Activated CD4-positive, CD25-positive, alpha-beta regulatory T cell treated with anti-CD3 and anti-CD28 coated beads, Interleukin-2, amount 50 U/mL, for 24 hours (primary cell): ENCODE measurements around the gene SFT2D3.

Experiments used
- ATAC-seq, 2 donors: fragments of 150-1000 bp; cut with Tn5 transposase; one replicate each; pipeline ENCODE4 v1.10.0; 2021; ENCODE audit warnings: mild to moderate bottlenecking in 1 of 2, moderate library complexity in 1 of 2

SFT2D3 gene

GRCh38 chr2:127754186-127754585 is 52.9 kb downstream of the SFT2D3 start:
- ATAC-seq = no peak
